Midbrain (tissue), 1 donor: ENCODE results near the gene CDY1.
"Not testable (repeated sequence)": the region's sequence is repeated elsewhere in the genome, so short reads cannot be mapped to it uniquely, and the experiment has no call there.

Experiments
- DNase-seq: peaks from one replicate; lab custom pipeline; 2025; lab: John Stamatoyannopoulos, UW

CDY1 gene

GRCh38 chrY:25621817-25622216, at the start of gene CDY1:
CDY1 (plus strand) TSS chrY:25622117; CDS start chrY:25622443, 326 bp downstream.
- DNase-seq: not testable (repeated sequence)

- DNase-seq: not testable (repeated sequence)
Observed at GRCh38 chrY:25593336-25593735, 28.6 kb upstream of the CDY1 start.

GRCh38 chrY:25620209-25620608, 1.7 kb upstream of the CDY1 start:
- DNase-seq: not testable (repeated sequence)

GRCh38 chrY:25626524-25626923, 4.6 kb downstream of the CDY1 start:
- DNase-seq: not testable (repeated sequence)

GRCh38 chrY:25630383-25631112, 8.6 kb downstream of the CDY1 start:
- DNase-seq: not testable (repeated sequence)

GRCh38 chrY:25639852-25640251, 17.9 kb downstream of the CDY1 start:
- not testable (repeated sequence) for DNase-seq

GRCh38 chrY:25643024-25643915, 21.4 kb downstream of the CDY1 start:
- not testable (repeated sequence) for DNase-seq
